Measurements from ENCODE around the gene FBXL7.

FBXL7 gene

DNA sequence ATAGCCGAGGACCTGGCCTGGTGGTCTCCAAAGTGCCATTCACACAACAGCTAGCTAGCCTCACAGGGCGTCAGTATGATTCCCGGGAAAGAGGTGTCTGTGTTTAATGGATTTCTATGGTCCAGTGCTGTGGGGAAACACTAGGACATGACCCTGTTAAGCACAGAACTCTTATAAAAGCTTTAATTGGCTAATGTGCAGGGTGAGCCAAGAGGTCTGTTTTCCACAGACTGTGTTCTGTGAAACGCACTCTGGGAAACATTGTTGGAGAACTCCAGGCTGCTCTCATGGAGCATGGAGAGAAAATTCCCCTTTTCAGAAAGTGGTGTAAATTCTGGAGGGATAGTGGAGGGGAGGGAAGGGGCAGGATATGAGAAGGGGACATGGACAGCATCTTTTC, 331.4 kb downstream of the FBXL7 start:
- TF ChIP-seq, protein P1, sequence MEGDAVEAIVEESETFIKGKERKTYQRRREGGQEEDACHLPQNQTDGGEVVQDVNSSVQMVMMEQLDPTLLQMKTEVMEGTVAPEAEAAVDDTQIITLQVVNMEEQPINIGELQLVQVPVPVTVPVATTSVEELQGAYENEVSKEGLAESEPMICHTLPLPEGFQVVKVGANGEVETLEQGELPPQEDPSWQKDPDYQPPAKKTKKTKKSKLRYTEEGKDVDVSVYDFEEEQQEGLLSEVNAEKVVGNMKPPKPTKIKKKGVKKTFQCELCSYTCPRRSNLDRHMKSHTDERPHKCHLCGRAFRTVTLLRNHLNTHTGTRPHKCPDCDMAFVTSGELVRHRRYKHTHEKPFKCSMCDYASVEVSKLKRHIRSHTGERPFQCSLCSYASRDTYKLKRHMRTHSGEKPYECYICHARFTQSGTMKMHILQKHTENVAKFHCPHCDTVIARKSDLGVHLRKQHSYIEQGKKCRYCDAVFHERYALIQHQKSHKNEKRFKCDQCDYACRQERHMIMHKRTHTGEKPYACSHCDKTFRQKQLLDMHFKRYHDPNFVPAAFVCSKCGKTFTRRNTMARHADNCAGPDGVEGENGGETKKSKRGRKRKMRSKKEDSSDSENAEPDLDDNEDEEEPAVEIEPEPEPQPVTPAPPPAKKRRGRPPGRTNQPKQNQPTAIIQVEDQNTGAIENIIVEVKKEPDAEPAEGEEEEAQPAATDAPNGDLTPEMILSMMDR (IDR thresholded peaks at IDR 0.05; ENCODE audit: extremely low read depth, missing control alignments), result no peak
- DNase-seq (ENCODE audit: low spot score), result no peak

DNA sequence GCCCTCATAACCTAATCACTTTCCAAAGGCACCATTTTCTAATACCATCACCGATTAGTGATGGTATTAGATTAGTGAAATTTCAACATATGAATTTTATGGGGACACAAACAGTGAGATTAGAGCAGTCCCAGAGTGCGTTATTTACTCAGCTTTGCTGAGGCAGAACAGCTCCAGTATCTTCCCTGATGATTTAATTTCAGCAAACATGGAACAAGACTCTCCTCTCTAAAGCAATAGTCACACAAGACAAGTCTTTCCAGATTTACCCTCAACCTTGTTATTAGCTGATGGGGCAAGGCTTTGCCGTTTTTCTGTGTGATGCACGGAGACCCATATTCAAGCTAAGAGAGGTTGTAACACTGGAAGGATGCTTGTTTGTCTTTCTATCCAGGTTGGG, 333.4 kb downstream of the FBXL7 start:
- no peak for DNase-seq (ENCODE audit: low spot score)

DNA sequence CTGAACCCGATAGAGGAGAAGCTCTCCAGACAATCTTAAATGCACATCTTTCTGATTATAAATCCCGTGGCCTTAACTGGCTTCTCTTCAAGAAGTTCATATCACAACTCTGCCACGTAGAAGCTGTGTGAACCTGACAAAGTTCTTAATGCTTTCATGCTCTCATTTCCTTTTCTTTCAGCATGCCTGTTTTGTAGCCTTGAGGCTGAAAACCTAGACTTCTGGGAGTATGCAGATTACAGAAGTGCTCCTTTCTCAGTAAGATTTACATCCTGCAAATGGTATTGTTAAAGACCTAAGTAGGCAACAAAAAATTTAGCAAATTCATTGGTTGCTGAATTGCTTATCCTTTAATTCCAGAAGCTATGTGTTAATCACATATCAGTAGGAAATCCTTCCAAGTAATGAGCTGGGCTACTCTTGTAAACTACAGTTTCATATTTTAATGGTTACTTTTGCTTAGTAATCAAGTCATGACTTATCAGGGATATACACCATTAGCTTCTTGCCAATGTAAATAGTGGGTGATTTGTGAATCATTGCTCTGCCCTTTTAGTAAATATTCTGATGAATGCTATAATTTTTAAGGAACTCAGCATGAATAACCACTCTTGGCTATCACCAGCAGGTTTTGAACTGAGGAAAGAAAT, 334.7 kb downstream of the FBXL7 start:
- TF ChIP-seq, protein P1 (IDR thresholded peaks at IDR 0.05; ENCODE audit: extremely low read depth, missing control alignments), result no peak
- no peak for DNase-seq (ENCODE audit: low spot score)

More for the DNA sequence above, 333.4 kb downstream of the FBXL7 start:
- TF ChIP-seq, protein P1 (IDR thresholded peaks at IDR 0.05; ENCODE audit: extremely low read depth, missing control alignments), result no peak

DNA sequence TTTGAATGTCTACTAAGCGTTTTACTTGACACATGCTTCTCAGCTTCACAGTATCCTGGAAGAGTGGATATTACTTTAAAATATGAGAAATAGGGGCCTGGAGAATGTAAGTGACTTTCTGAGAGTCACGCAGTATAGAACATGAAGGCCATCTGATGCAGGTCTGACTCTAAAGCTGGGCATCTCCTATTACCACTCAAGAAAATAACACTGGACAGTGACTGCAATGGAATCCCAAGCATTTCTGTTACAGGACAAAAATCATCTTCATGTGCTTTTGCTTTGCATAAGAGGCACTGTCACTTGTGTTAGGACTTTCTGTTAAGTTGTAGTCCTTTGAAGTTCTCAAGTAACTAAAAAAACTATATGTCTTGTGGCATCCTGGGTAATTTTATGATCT, 335.5 kb downstream of the FBXL7 start:
- DNase-seq (ENCODE audit: low spot score), result no peak

DNA sequence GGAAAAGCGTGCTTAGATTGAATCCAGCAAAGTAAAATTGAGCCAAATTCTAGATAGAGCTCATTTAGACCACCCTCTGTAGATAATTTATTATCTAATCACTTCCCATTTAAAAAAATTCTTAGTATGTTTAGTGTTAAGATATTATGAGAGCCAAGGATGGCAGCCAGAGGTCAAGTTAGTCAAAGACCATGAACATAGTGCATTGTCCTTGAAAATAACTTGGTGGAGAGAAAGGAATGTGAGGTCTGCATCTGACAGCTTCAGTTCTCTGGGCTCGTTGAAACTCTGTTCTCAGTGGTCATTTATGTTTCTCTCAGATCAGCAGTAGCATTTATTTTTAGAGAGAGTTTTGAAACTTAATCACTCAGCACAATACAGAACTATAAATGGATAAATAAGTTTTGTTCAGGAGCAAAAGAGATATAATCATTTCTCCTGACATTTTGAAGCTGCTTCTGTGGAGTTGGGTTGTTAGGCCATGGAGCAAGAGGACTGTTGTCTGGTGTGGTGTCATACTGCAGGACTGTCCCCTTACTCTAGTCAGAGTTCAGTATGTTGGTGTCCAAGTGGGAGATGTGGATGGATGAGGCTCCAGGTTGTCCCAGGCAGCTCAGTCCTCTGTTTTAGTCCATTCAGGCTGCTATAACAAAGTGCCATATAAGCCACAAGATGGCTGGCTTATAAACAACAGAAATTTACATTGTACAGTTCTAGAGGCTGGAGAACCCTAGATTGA, 337.7 kb downstream of the FBXL7 start:
- DNase-seq (ENCODE audit: low spot score), result no peak
- TF ChIP-seq, protein P1 (IDR thresholded peaks at IDR 0.05; ENCODE audit: extremely low read depth, missing control alignments), result no peak

More for the DNA sequence above, 335.5 kb downstream of the FBXL7 start:
- TF ChIP-seq, protein P1 (IDR thresholded peaks at IDR 0.05; ENCODE audit: extremely low read depth, missing control alignments), result no peak

DNA sequence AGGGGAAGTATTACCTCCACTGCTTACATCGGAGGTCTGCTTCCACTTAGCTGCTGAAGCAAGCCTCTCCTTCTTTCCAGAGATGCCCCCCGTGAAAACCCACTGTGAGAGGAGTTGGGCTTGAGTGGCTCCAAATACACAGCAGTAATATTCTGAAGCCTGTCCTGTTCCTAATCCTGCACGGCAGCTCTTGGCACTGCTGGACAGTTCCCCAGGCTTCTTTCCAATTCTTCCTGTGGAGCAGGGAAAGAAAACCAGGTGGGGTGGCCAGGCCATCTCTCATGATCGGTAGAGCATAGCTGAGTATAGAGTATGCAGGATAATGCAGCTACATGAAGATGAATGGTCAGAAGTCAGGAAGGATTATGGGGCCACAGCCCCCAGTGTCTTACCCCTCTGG, 344.3 kb downstream of the FBXL7 start:
- TF ChIP-seq, protein P1 (IDR thresholded peaks at IDR 0.05; ENCODE audit: extremely low read depth, missing control alignments), result no peak
- DNase-seq (ENCODE audit: low spot score), result no peak

DNA sequence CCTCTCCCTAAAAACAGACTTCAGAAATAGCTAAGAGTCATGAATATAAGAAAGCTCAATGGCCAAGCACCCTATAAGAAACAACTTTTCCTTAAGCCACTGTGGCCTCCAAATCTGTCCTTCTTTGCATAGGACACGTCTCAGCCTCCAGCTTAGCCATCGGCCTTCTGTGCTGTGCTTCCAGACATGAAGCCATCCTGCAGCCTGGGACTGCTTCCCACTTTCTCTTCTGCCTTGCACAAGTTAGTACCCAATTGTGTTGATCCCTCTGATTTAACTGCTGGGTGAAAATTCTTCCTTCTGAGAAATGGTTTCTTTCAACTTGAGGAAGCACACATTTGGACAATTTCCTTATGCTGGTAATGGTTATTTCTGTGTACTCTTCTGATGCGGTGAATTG, 344.9 kb downstream of the FBXL7 start:
- DNase-seq (ENCODE audit: low spot score), result no peak
- TF ChIP-seq, protein P1 (IDR thresholded peaks at IDR 0.05; ENCODE audit: extremely low read depth, missing control alignments), result no peak
